Panc1 (cell line): ENCODE data around the gene TUBG2. TPM values are rescaled to one million over a fixed set of nuclear protein-coding genes. Genes with fewer than 3 reads are reported as not detected.

Source experiments
- ATAC-seq: fragments of 200-7000 bp; cut with Tn5 transposase; 2 replicates; pipeline ENCODE4 v1.9.1; 2020; ENCODE audit warnings: mild to moderate bottlenecking, moderate library complexity
- BruUV-seq: library from RNA; stranded (reverse); fragments of 400-500 nt; replicated peaks from 2 replicates; lab custom pipeline; 2021; lab: Mats Ljungman, UMichigan
- CTCF ChIA-PET: fragments of 300-600 bp; sonication (Branson Sonifier 250); formaldehyde crosslinking; loops from one replicate; lab custom pipeline; 2022; ENCODE audit warnings: antibody characterized with exemption; lab: Charles Lee
- POLR2A ChIA-PET: fragments of 300-600 bp; sonication (Branson Sonifier 250); formaldehyde crosslinking; loops from one replicate; lab custom pipeline; 2022; ENCODE audit warnings: antibody characterized with exemption; lab: Charles Lee
- DNase-seq: peaks from one replicate; pipeline ENCODE4 v3.0.0-alpha.2; 2010; ENCODE audit warnings: low read depth, low spot score
- H3K27ac ChIP-seq: 2 replicates; pipeline ENCODE4 v1.5.1; 2011; ENCODE audit warnings: mild to moderate bottlenecking, low read length, inconsistent platforms
- H3K27me3 ChIP-seq: fragments of 200-500 bp; sonication (Bioruptor generic); 2 replicates; pipeline ENCODE4 v1.6.0; 2014; ENCODE audit warnings: low read length, inconsistent platforms; ENCODE audit not compliant: control insufficient read depth, insufficient read depth
- H3K36me3 ChIP-seq: fragments of 200-500 bp; sonication (Bioruptor generic); 2 replicates; pipeline ENCODE4 v1.5.1; 2014; ENCODE audit warnings: inconsistent platforms, mild to moderate bottlenecking, low read length, moderate library complexity; ENCODE audit not compliant: control insufficient read depth, insufficient read depth
- H3K4me1 ChIP-seq: 2 replicates; pipeline ENCODE4 v1.5.1; 2011; ENCODE audit warnings: inconsistent platforms, mild to moderate bottlenecking, low read length, moderate library complexity; ENCODE audit not compliant: control insufficient read depth, insufficient read depth
- H3K4me3 ChIP-seq, 2 experiments: 2 replicates each; pipeline ENCODE4 v1.5.1; 2011 to 2012; ENCODE audit warnings: low read depth in 2 of 2, low read length in 2 of 2, mild to moderate bottlenecking in 2 of 2, inconsistent platforms in 1 of 2, moderate library complexity in 1 of 2
- H3K9me3 ChIP-seq: fragments of 200-500 bp; sonication (Bioruptor generic); 2 replicates; pipeline ENCODE4 v1.5.1; 2014; ENCODE audit warnings: low read depth, mild to moderate bottlenecking, inconsistent platforms, low read length, moderate library complexity; ENCODE audit not compliant: control insufficient read depth, insufficient read depth
- CTCF ChIP-seq: fragments of 450-650 bp; IDR thresholded peaks from 2 replicates; pipeline ENCODE4 v1.5.1; 2017; ENCODE audit warnings: mild to moderate bottlenecking
- POLR2AphosphoS5 ChIP-seq: IDR thresholded peaks from 2 replicates; pipeline ENCODE4 v1.6.1; 2012; ENCODE audit warnings: mild to moderate bottlenecking, low read depth, low read length, moderate library complexity
- REST ChIP-seq, 2 experiments: IDR thresholded peaks; 2 replicates each; pipeline ENCODE4 v1.6.1; 2011 to 2012; ENCODE audit warnings: low read depth in 2 of 2, control low read depth in 1 of 2, low read length in 1 of 2, mild to moderate bottlenecking in 1 of 2, moderate library complexity in 1 of 2; ENCODE audit not compliant: insufficient read depth in 1 of 2
- SIN3A ChIP-seq: IDR thresholded peaks from 2 replicates; pipeline ENCODE4 v1.6.1; 2012; ENCODE audit warnings: low read depth, mild to moderate bottlenecking, low read length, moderate library complexity, borderline replicate concordance; ENCODE audit not compliant: insufficient read depth
- TCF7L2 ChIP-seq: IDR thresholded peaks from 2 replicates; pipeline ENCODE4 v1.6.1; 2011; ENCODE audit warnings: mild to moderate bottlenecking, low read depth, low read length, inconsistent platforms
- in situ Hi-C: cut with HindIII; loops from 2 replicates; pipeline ENCODE4 v1.10.0; 2016; ENCODE audit warnings: low sequenced_read_pairs, low pct_unique_long_range_greater_than_20kb
- intact Hi-C: fragments of 100-400 bp; cut with micrococcal nuclease; formaldehyde crosslinking; loops from one replicate; pipeline ENCODE4 v1.10.0; 2022; ENCODE audit not compliant: unreplicated experiment
- total RNA-seq: library from RNA; stranded (reverse); gene quantifications from one replicate; pipeline ENCODE4 v1.2.1, GENCODE V29; 2021; ENCODE audit not compliant: unreplicated experiment

TUBG2 gene
- total RNA-seq, 1 experiment from 2014 or later: 25.5 TPM

- in situ Hi-C loops: no loop called here
- no peaks in the 10 kb centered on the region for H3K36me3 ChIP-seq
- H3K4me3 ChIP-seq: no peak overlapping the region
- TF ChIP-seq REST (IDR thresholded peaks at IDR 0.05; ENCODE audit: insufficient read depth in 1 of 2, low read depth in 2 of 2, low read length in 1 of 2) (no peak), POLR2AphosphoS5 (no peak), TCF7L2 (no peak), CTCF (no peak), SIN3A (no peak)
- ATAC-seq (no peak), DNase-seq (no peak)
- CTCF ChIA-PET: no interaction called here
- H3K9me3 ChIP-seq: no peaks in the 10 kb centered on the region
- no TSS peak for BruUV-seq
- POLR2A ChIA-PET: no interaction called here
- H3K27me3 ChIP-seq: no peaks in the 10 kb centered on the region
- H3K4me1 ChIP-seq: no peaks in the 10 kb centered on the region
- no peak overlapping the region for H3K27ac ChIP-seq
- intact Hi-C loops: no loop called here
These were observed 31.5 kb downstream of the TUBG2 start for GRCh38 chr17:42690596-42690995.

- CTCF ChIA-PET: no interaction called here
- H3K9me3 ChIP-seq: no peaks in the 10 kb centered on the region
- no peaks in the 10 kb centered on the region for H3K27me3 ChIP-seq
- H3K27ac ChIP-seq: no peak overlapping the region
- POLR2A ChIA-PET: no interaction called here
- H3K4me3 ChIP-seq: no peak overlapping the region
- TF ChIP-seq CTCF (no peak), TCF7L2 (no peak), SIN3A (no peak), REST (IDR thresholded peaks at IDR 0.05; ENCODE audit: insufficient read depth in 1 of 2, low read depth in 2 of 2, low read length in 1 of 2) (no peak)
- in situ Hi-C loops: no loop called here
- no peaks in the 10 kb centered on the region for H3K36me3 ChIP-seq
- DNase-seq (no peak), ATAC-seq (0 out of 2 replicates have a peak, but pooled peaks have one; percentile 21)
- H3K4me1 ChIP-seq: no peaks in the 10 kb centered on the region
- intact Hi-C loops: no loop called here
- no TSS peak for BruUV-seq
These were observed 32.0 kb downstream of the TUBG2 start for GRCh38 chr17:42691021-42691545.
